Dedifferentiated amniotic fluid mesenchymal stem cell (primary cell): ENCODE measurements around the gene ZNF296.

Experiments
- DNase-seq: peaks from one replicate; pipeline ENCODE4 v3.0.0-alpha.2; 2016; ENCODE audit errors: extremely low spot score

ZNF296 gene

DNA sequence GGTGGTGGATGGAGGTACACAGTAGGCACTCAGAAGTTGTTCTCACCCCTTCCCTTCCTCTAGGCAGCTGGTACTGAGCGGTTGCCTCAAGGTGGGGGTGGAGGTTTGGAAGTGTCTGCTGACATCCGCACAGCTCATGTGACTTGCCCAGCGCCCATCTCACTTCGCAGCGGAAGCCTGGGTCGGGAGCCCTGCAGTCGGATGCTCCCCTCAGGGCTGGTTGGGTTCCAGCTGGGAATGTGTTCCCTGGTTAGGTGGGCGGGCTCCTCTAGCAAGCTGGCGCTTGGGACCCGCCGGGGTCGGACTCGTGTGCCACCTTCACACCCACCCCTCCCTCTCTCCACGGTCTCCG lies 26.9 kb upstream of the ZNF296 start:
- DNase-seq = no peak

DNA sequence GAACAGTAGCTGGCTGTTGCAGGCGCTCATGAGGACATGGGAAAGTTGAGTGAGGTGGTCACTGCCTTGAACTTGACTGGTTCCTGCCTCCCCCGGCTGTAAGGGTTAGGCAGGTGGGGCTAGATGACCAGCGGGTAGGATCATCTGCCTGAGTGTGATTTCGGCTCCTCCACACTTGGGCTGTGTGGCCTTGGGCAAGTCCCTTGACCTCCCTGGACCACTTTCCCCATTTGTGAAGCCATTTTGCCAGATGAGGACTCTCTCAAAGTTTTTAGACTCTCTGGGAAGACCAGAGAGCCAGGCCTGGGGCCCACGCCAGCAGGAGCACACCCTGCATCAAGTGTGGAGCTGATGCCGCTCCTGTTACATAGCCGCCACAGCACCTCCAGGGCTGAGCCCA lies 26.2 kb upstream of the ZNF296 start:
- DNase-seq = no peak

DNA sequence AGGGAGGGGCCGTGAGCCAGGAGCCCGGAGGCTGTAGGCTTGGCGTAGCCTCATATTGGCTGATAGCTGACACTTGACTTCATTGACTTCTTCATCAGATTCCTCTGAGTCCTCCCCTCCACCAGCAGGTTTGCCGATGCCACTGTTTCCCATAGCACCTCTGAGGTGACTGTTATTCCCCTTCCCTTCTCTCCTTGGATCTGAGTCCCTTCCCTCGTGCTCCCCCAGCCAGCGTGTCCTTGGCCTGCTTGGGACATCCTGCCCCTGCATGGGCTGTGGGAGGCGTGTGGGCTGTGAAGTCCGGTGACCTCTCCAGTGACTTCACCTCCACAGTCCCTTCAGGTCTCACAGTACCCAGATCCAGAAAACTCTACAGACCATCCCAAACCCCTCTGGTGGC lies 25.5 kb upstream of the ZNF296 start:
- no peak for DNase-seq

DNA sequence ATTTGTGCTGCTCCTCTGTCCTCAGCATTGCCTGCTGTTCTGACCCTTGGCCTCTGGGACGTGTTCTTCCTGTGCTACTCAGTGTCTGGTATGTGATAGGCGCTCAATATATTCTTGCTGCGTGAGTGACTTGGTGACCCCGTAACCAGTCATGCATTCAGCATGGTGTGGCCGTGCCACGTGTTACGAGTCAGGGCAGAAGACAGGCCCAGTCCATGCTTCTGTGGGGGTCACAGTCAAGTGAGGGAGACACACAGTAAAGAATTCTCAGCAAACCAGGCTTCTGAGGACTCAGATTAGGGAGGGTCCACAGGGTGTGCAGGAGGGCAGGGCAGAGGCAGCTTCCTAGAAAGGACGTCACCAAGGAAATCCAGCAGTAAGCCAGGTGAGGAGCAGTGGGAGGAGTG lies 24.6 kb upstream of the ZNF296 start:
- no peak for DNase-seq

DNA sequence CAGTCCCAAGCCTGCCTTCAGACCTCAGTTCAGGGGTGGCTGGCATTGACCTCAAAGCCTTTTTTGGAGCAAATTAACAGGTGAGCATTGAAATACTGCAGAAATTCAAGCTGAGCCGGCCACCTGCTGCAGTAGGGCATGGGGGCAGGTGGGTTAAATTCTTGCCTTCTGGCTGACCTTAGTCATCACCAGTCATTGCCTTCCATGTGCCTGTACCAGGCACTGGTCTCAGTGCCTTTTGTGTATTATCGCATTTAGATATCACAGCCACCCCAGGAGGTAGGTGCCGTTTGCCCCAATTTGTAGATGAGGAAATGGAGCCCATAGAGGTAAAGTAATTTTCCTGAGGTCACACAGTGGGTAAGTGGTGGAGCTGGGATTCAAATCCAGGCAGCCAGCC lies 23.9 kb upstream of the ZNF296 start:
- no peak for DNase-seq

DNA sequence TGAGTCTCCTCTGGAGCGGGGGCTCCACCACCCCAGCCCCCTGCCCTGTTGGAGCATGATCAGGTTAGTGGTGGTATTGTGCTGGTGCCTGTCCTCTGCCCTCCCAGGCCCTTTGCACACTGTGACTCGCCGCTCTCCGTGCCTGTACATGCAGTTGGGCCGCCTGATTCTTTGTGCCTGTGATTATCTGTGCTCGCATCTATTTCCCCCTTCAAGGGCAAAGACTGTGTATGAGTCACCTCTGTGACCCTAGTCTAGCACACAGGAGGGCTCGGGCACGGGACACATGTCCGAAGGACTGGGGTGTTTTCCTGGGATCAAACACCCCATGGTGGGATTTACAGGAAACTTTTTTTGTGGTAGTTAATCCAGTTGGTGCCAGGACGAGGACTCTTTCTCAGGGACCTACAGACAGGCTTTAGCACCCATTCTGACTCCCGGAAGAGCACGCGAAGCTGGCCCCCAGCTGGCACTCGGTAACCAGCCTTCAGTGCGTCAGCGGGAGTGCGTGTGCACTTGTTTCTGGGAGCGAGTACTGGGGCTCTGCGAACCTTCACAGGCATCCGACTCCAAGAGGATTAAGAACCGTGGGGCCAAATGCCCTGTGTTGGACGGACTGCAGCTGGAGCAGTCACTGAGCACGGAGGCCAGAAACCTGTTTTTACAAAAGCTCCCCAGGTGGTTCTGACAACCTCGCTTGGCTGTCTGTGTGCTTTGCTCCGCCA lies 23.4 kb upstream of the ZNF296 start:
- DNase-seq = no peak

DNA sequence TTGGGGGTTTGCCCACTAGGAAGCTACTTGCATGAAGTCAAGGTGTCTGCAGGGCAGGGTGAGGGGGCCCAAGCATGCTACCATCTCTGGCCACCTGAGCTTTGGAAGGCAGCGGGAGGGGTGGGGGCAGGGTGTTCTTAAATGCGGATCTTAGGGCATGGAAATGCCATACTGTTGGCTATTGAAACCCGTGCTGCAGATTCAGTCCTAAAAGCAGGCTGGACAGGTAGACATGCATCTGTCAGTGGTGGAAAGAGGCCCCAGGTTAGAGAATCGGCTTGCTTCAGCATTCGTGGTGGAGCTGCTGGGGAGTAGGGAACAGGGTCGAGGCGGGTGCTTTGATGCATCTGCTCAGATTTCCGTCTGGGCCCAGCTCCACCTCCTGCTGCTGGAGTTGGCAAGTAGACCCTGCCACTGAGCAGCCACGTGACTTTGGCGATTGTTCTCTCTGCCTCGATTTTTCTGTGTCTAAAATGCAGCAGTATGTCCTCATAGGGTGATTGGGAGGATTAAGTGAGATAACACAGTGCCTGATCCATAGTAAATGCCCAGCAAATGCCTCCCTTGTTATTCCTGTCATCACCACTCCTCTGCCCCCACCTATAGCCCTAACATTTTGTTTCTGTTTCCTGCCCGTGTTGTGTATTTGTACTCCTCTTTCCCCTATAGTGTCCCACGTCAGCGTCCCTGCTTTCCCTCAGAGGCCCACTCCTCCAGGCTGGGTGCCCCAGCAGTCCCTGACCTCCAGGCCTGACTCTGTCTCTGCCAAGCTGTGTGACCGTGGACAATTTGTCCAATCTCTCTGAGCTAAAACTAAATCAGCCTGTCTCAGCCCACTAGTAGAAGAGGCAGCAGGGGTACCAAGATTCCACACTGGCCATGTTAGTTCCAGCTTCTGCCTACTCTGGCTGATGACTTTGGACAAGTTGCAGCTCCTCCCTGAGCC lies 22.5 kb upstream of the ZNF296 start:
- no peak for DNase-seq

DNA sequence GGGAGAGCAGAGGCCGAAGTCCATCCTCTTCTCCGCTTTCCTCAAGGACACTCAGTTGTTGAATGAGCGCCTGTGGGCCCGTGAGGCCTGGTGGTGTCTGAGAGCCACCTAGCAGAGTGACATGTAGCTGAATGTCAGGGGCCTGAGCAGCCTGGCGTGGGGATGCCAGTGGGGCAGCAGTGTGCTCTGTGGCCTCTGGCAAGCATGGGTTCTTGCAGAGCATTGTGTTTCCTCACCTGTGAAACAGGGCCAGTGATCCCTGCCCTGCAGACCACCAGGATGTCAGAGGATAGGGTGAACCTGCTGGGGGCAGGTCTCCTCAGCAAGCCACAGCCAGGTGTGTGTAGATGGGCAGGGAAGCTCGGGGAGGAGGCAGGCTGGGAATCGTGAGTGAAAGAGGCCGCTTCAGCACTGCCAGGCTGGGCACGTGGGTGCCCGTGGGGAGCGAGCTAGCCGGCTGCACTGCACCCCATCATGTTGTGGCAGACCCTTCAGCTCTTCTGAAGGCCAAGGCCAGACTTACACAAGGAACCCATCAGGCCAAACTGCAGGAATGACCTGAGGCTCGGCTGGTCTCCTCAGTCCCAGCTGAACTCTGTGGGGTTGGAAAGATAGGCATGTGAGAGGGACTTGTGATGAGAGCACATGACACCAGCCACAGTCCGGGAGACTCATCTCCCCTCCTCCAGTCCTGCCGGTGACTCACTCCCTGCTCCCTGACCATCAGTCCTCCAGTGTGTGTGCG lies 21.7 kb upstream of the ZNF296 start:
- peak; percentile 74 for DNase-seq

DNA sequence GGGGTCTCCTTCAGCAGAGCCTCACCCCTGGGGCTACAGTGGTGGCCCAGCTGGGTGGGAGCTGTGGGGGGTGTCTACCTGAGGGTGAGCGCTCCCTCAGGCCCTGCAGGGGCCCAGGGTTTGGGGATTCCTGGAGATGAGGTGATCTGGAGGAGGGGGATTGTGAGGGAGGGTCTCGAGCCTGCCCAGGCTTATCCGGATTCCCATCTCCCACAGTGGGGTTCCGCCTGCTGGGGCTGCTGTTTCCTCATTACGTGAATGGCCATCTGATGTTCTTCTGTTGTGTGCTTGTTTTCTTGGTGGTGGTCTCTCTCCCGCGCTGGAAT lies 21.1 kb upstream of the ZNF296 start:
- DNase-seq = no peak

DNA sequence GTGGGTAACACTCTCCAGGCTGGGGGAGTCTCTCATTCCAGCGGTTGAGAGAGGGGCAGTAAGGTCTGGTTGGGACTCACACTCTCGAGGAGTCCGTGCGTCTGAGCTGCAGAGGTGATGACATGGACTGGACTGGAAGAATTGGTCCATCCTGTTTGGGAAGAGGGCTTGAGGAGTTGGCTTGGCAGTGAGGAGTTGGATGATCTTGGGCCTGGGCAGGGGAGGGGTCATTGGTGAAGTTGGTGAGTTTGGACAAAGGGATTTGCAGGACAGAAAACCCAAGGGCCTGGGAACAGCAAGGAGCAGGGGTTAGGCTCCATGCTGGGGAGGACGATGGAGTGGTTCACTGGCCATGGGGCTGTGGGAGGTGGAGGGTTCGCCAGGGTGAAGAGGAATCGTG lies 20.4 kb upstream of the ZNF296 start:
- no peak for DNase-seq

DNA sequence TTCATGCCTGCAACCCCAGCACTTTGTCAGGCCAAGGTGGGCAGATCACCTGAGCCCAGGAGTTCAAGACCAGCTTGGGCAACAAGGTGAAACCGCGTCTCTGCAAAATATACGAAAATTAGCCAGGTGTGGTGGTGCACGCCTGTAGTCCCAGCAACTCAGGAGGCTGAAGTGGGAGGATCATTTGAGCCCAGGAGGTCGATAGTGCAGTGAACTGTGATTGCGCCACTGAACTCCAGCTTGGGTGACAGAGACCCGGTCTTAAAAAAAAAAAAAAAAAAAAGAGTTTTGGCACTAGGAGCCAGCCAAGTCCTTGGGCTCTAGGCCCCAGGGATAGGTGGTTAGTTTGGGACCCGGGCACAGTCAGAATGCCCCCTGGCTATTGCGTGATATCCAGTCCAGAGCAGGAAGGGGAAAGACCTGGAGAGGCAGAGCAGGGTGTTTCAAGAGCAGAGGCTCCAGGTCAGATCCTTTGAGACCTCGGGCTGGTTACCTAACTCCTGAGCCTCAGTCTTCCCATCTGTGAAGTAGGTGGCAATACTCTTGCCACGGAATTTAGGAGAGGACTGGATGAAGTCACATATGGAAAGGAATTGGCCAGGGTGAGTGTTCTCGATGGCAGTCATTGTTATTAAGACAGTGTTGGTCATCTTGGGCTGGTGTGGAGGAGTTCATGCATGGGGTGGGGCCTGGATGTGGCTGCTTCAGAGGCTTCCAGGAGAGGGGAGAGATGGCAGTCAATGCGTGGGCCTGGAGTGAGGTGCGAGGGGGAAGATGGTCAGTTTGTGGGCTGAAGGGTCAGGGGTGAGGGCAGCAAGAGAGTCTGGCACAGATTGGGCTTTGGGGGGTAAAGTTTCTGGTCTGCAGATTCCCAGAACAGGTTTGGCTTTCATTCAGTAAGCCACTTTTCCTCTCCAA lies 19.5 kb upstream of the ZNF296 start:
- no peak for DNase-seq

DNA sequence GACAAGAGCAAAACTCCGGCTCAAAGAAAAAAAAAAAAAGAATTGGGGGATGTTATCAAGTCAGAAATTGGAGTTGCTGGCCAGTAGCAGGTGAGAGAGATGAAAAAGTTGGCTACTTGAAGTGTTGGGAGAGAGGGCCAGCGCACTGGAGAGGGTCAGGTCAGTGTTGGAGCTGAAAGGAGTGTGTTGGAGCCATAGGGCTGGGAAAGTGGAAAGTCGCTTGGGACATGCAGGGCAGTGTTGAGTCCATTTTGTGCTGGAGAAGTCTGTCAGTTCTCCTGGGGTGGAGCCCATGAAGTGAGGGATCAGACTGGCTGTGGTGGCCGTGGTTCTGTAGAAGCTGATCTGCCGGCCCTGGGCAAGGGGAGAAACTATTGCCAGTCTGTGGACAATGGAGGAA lies 18.4 kb upstream of the ZNF296 start:
- DNase-seq = no peak

DNA sequence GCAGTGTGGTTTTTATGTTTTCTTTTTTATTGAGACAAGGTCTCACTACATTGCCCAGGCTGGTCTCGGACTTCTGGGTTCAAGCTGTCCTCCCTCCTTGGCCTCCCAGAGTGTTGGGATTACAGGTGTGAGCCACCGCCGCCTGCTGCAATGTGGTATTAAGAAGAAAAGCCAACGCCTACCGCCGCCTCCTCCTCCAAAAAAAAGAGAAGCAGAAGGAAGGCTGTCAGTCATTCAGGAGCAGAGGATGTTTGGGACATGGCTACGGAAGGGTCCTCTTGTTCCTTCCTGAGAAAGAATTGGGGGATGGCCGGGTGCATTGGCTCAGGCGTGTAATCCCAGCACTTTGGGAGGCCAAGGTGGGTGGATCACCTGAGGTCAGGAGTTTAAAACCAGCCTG lies 17.9 kb upstream of the ZNF296 start:
- no peak for DNase-seq

DNA sequence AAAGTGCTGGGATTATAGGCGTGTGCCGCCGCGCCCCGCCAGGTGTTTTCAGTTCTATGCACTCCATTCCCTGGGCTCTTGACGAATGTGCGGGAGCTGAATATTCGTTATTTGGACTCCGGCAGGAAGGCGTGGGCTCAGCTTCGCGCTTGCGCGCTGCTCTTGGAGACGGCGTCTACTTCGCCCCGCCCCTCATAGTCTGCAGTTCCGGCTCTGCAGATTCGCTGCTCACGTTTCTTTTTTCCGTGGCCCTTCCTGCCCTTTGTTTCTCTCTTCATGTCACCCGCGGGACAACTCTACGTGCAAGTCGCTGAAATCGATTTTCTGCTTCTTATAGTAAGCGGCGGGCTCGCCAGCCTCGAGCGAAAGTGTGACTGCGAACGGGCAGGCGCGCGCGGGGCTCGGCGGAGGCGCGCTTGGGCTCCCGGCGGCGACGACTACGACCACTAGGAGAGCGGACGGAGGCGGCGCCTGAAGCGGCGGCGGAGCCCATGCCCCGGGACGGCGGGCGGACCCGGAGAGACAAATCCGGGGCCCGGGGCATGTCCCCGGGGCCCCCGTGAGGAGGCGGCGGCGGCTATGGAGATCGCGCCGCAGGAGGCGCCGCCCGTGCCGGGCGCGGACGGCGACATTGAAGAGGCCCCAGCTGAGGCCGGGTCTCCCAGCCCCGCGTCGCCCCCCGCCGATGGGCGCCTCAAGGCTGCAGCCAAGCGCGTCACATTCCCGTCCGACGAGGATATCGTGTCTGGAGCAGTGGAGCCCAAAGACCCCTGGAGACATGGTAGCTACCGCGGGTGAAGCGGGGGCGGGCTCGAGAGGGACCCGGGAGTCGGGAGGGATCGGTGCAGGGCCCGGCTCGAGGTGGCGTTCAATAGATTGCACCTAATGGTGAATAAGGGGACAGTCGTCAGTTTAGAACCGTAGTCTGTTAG lies 16.7 kb upstream of the ZNF296 start, which contains the start of gene PPP1R37:
Gene PPP1R37, plus strand, starts transcription at position 433 of the 932 bp plus-strand sequence. Its CDS starts 147 bp downstream, at position 580.
- DNase-seq = peak; percentile 97

DNA sequence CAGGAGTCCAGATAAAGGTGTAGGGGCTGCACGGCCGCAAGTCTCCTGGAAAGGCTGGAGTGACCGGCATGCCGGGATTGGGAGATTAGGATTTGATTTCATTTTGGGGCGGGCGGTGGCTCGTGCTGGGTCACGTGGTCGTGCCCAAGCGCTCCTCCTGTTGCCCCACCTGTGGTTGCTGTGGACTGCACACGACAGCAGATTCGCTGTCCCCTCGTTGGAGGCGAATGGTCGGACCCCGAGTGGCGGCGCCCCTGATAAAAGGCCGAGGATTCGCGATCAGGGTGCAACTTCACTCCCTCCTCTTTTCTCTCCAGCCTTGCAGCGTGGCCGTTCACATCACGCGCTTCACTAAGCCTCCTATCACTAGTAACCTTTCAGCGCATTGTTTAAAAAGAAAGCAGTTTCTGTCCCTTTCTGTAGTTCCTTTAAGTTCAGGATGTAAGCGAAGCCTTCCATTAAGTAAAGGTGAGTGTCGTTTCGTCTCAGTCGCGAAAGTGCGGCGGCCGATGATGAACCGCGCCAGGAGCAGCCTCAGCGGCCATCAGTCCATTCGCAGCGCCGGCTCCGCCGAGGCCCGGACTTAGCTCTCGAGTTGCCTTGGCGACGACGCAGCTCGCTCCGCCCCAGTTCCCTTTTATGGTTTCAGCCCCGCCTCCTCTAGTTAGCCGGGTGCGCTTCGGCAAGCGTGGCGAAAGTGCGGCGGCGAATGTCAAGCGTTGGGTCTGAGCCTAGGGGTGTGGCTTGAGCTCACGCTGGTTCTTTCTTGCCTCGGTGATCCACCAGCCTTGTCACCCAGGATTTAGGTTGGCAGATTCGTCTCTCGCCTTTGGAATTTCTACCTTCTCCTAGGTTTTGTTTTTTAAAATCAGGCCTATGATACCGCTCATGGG lies 15.0 kb upstream of the ZNF296 start:
- peak; percentile 99 for DNase-seq

DNA sequence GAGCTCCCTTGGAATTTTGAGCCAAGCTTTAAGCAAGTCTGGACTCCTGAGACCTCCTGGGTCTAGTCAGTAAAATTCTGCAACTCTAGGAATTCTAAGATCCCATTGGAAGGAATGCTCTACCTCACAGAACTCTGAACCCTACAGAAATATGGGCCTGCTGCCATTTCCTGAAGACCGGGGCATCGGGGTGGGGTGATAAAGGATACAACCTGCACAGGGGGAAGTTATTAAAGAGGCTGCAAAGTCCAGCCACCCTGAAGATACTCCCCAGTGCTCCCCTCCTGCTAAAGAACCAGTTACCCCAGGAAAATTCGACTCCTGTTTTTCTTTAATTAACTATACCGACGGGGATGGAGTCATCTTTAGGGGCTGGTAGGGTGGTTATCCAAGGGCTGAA lies 14.3 kb upstream of the ZNF296 start:
- DNase-seq = no peak

DNA sequence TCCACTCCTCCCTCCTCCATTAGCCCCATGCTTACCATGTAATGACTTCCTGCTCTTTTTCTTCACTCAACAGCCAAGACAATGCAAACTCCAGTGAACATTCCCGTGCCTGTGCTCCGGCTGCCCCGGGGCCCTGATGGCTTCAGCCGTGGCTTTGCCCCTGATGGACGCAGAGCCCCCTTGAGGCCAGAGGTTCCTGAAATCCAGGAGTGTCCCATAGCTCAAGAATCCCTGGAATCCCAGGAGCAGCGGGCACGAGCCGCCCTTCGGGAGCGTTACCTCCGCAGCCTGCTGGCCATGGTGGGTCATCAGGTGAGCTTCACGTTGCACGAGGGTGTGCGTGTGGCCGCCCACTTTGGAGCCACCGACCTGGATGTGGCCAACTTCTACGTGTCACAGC lies 13.8 kb upstream of the ZNF296 start:
- DNase-seq = no peak

DNA sequence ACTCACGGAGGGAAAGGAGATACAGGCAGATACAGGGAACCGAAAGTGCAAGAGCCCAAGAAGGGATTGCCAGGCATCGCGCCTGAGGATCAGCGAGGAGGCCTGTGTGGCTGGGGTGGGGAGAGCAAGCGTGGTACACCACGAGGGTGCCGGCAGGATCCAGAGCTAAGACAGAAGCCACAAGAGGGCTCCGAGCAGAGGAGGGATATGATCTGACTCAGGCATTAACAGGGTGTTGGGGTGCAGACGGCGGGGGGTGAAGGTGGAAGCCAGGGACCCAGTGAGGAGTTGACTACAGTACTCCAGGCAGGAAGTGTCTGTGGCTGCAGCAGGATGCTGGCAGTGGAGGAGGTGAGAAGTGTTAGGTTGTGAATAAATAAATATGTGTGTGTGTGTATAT lies 11.3 kb upstream of the ZNF296 start:
- no peak for DNase-seq

DNA sequence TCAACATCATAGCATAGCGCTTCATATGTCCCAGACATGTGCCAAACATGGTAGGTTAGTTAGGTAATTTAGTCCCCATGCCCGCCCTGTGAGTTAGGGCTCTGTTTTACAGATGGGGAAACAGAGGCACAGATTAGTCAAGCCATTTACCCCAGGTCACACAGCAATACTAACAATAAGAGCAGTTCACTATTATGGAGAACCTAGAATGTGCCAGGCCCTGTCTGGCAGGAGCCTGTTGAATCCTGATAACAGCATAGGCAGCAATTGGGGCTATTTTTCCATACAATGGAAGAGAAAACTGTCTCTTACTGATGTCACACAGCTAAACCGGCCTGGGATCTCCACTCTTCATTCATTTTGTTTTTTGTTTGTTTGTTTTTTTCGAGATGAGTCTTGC lies 10.2 kb upstream of the ZNF296 start:
- no peak for DNase-seq
